HG02973 (cell line): Measurements from ENCODE around the gene MPI.
"Not testable (repeated sequence)": the region's sequence is repeated elsewhere in the genome, so short reads cannot be mapped to it uniquely, and the experiment has no call there.

ENCODE experiments used
- ATAC-seq: cut with Tn5 transposase; IDR thresholded peaks from one replicate; pipeline ENCODE4 v1.9.1; 2021; ENCODE audit warnings: moderate library complexity; ENCODE audit not compliant: unreplicated experiment

Gene MPI

GRCh38 chr15:74890665-74890960 is 771 bp downstream of the MPI start:
- ATAC-seq: no peak

GRCh38 chr15:74891469-74891868 is 1.6 kb downstream of the MPI start:
- no peak for ATAC-seq

GRCh38 chr15:74892313-74892712 is 2.5 kb downstream of the MPI start:
- ATAC-seq: no peak

- ATAC-seq: no peak
Measured at GRCh38 chr15:74892931-74893330, 3.1 kb downstream of the MPI start.

- no peak for ATAC-seq
Measured at GRCh38 chr15:74893627-74894026, 3.8 kb downstream of the MPI start.

- not testable (repeated sequence) for ATAC-seq
Measured at GRCh38 chr15:74894383-74894782, 4.5 kb downstream of the MPI start.

- ATAC-seq: no peak
Measured at GRCh38 chr15:74895830-74896229, 6.0 kb downstream of the MPI start.

GRCh38 chr15:74896316-74896715 is 6.5 kb downstream of the MPI start:
- ATAC-seq: no peak

- ATAC-seq: no peak
Measured at GRCh38 chr15:74897300-74897701, 7.5 kb downstream of the MPI start.

GRCh38 chr15:74901612-74902063 is 11.8 kb downstream of the MPI start:
- ATAC-seq: no peak

GRCh38 chr15:74902295-74903075 is 12.6 kb downstream of the MPI start:
- no peak for ATAC-seq

GRCh38 chr15:74903676-74904075 is 13.8 kb downstream of the MPI start:
- no peak for ATAC-seq

GRCh38 chr15:74904190-74904805 is 14.5 kb downstream of the MPI start:
- ATAC-seq: no peak

GRCh38 chr15:74906067-74906449 is 16.2 kb downstream of the MPI start:
- peak; percentile 26 for ATAC-seq

GRCh38 chr15:74906450-74907162 is 16.8 kb downstream of the MPI start, which contains the start of gene FAM219B:
FAM219B (minus strand) TSS chr15:74906851; CDS start chr15:74906800, 51 bp downstream.
- ATAC-seq: peak; percentile 72

GRCh38 chr15:74907163-74907870 is 17.5 kb downstream of the MPI start:
- ATAC-seq: no peak

- ATAC-seq: no peak
Measured at GRCh38 chr15:74908635-74909034, 18.8 kb downstream of the MPI start.

GRCh38 chr15:74913041-74913440 is 23.2 kb downstream of the MPI start:
- ATAC-seq: no peak

GRCh38 chr15:74913799-74914198 is 24.0 kb downstream of the MPI start:
- not testable (repeated sequence) for ATAC-seq

- ATAC-seq: no peak
Measured at GRCh38 chr15:74917676-74918075, 27.8 kb downstream of the MPI start.

- ATAC-seq: no peak
Measured at GRCh38 chr15:74920456-74920855, 30.6 kb downstream of the MPI start.
